ENCODE measurements around the gene CACNA1H.
"Not testable (repeated sequence)": the region's sequence is repeated elsewhere in the genome, so short reads cannot be mapped to it uniquely, and the experiment has no call there.

CACNA1H gene

GRCh38 chr16:1265090-1265630 lies 112.3 kb downstream of the CACNA1H start:
- DNase-seq (ENCODE audit: low read depth in 2 of 2): no peak

- DNase-seq (ENCODE audit: low read depth in 2 of 2): no peak
Observed at GRCh38 chr16:1265826-1266225, 112.9 kb downstream of the CACNA1H start.

GRCh38 chr16:1269418-1269817 lies 116.5 kb downstream of the CACNA1H start:
- DNase-seq (ENCODE audit: low read depth in 2 of 2): not testable (repeated sequence)

GRCh38 chr16:1271380-1271723 lies 118.4 kb downstream of the CACNA1H start:
- DNase-seq (ENCODE audit: low read depth in 2 of 2): no peak

All from fibroblast of skin of left quadriceps (primary cell).